Measurements from ENCODE around the gene SOS2. TPM values are rescaled to one million over a fixed set of nuclear protein-coding genes. Genes with fewer than 3 reads are reported as not detected.

Gene SOS2
- polyA plus RNA-seq, 1 donor from 2014 or later, result 25.9 TPM

GRCh38 chr14:50218501-50218900, 12.9 kb downstream of the SOS2 start:
- no peak overlapping the region for H3K27ac ChIP-seq (ENCODE audit: low read length)
- no peak overlapping the region for H3K9ac ChIP-seq (ENCODE audit: low read length)
- peaks cover 87% of the 10 kb centered on the region for H3K79me2 ChIP-seq (replicated peaks; ENCODE audit: insufficient read depth, low read length)
- TF ChIP-seq MXI1 (conservative IDR thresholded peaks at IDR 0.05; ENCODE audit: poor library complexity, severe bottlenecking), result no peak
- TF ChIP-seq TAF1 (IDR thresholded peaks at IDR 0.05; ENCODE audit: low read depth), result no peak
- no peak for TF ChIP-seq SMC3 (conservative IDR thresholded peaks at IDR 0.05; ENCODE audit: poor library complexity)
- no peak for TF ChIP-seq CTCF (IDR thresholded peaks at IDR 0.05; ENCODE audit: poor library complexity, severe bottlenecking)
- no peak for TF ChIP-seq RAD21 (conservative IDR thresholded peaks at IDR 0.05)
- TF ChIP-seq POLR2AphosphoS5 (IDR thresholded peaks at IDR 0.05), result no peak
- TF ChIP-seq EZH2 (IDR thresholded peaks at IDR 0.05; ENCODE audit: borderline replicate concordance, insufficient read depth, low read length, poor library complexity, severe bottlenecking), result no peak
- no peak for TF ChIP-seq EP300 (conservative IDR thresholded peaks at IDR 0.05; ENCODE audit: poor library complexity, severe bottlenecking)
- TF ChIP-seq REST (IDR thresholded peaks at IDR 0.05; ENCODE audit: borderline replicate concordance), result no peak
- H2AFZ ChIP-seq (ENCODE audit: low read depth, low read length), result no peak overlapping the region
- no peaks in the 10 kb centered on the region for H3K36me3 ChIP-seq (ENCODE audit: insufficient read depth, low read length)
- H3K9me3 ChIP-seq (ENCODE audit: low read length), result no peaks in the 10 kb centered on the region
- H3K4me3 ChIP-seq (ENCODE audit: low read length), result no peak overlapping the region
- peaks cover 2% of the 10 kb centered on the region for H4K20me1 ChIP-seq (ENCODE audit: insufficient read depth)
- H3K4me2 ChIP-seq (ENCODE audit: low read length), result no peak overlapping the region
- no peaks in the 10 kb centered on the region for H3F3A ChIP-seq (ENCODE audit: insufficient read depth, low read length, poor library complexity, severe bottlenecking)
- H3K9me2 ChIP-seq (ENCODE audit: insufficient read depth, low read length), result no peaks in the 10 kb centered on the region
- no peaks in the 10 kb centered on the region for H3K27me3 ChIP-seq (ENCODE audit: insufficient read depth, low read depth, low read length)

- Histone ChIP-seq H3K36me3 (ENCODE audit: insufficient read depth, low read length) (no peaks in the 10 kb centered on the region), H3K27ac (ENCODE audit: low read length) (no peak overlapping the region), H3K9me2 (ENCODE audit: insufficient read depth, low read length) (no peaks in the 10 kb centered on the region), H3K27me3 (ENCODE audit: insufficient read depth, low read depth, low read length) (no peaks in the 10 kb centered on the region), H3K4me2 (ENCODE audit: low read length) (no peak overlapping the region), H3F3A (ENCODE audit: insufficient read depth, low read length, poor library complexity, severe bottlenecking) (no peaks in the 10 kb centered on the region), H3K9ac (ENCODE audit: low read length) (no peak overlapping the region), H4K20me1 (ENCODE audit: insufficient read depth) (peaks cover 2% of the 10 kb centered on the region), H3K4me3 (ENCODE audit: low read length) (no peak overlapping the region), H3K9me3 (ENCODE audit: low read length) (no peaks in the 10 kb centered on the region), H3K79me2 (replicated peaks; ENCODE audit: insufficient read depth, low read length) (peaks cover 66% of the 10 kb centered on the region), H2AFZ (ENCODE audit: low read depth, low read length) (no peak overlapping the region)
- TF ChIP-seq EZH2 (IDR thresholded peaks at IDR 0.05; ENCODE audit: borderline replicate concordance, insufficient read depth, low read length, poor library complexity, severe bottlenecking), result no peak
Measured at GRCh38 chr14:50215416-50215815, 16.0 kb downstream of the SOS2 start.

- no peak overlapping the region for H3K27ac ChIP-seq (ENCODE audit: low read length)
- H3K79me2 ChIP-seq (replicated peaks; ENCODE audit: insufficient read depth, low read length), result peaks cover 55% of the 10 kb centered on the region
- no peaks in the 10 kb centered on the region for H3K36me3 ChIP-seq (ENCODE audit: insufficient read depth, low read length)
- no peak overlapping the region for H2AFZ ChIP-seq (ENCODE audit: low read depth, low read length)
- H3K4me3 ChIP-seq (ENCODE audit: low read length), result no peak overlapping the region
- no peaks in the 10 kb centered on the region for H3K9me2 ChIP-seq (ENCODE audit: insufficient read depth, low read length)
- no peak for TF ChIP-seq TAF1 (IDR thresholded peaks at IDR 0.05; ENCODE audit: low read depth)
- TF ChIP-seq REST (IDR thresholded peaks at IDR 0.05; ENCODE audit: borderline replicate concordance), result no peak
- no peak for TF ChIP-seq RAD21 (conservative IDR thresholded peaks at IDR 0.05)
- no peak for TF ChIP-seq EZH2 (IDR thresholded peaks at IDR 0.05; ENCODE audit: borderline replicate concordance, insufficient read depth, low read length, poor library complexity, severe bottlenecking)
- no peak for TF ChIP-seq POLR2AphosphoS5 (IDR thresholded peaks at IDR 0.05)
- no peak for TF ChIP-seq EP300 (conservative IDR thresholded peaks at IDR 0.05; ENCODE audit: poor library complexity, severe bottlenecking)
- TF ChIP-seq CTCF (IDR thresholded peaks at IDR 0.05; ENCODE audit: poor library complexity, severe bottlenecking), result no peak
- TF ChIP-seq MXI1 (conservative IDR thresholded peaks at IDR 0.05; ENCODE audit: poor library complexity, severe bottlenecking), result no peak
- no peak for TF ChIP-seq SMC3 (conservative IDR thresholded peaks at IDR 0.05; ENCODE audit: poor library complexity)
- H3K27me3 ChIP-seq (ENCODE audit: insufficient read depth, low read depth, low read length), result no peaks in the 10 kb centered on the region
- peaks cover 2% of the 10 kb centered on the region for H4K20me1 ChIP-seq (ENCODE audit: insufficient read depth)
- H3K9me3 ChIP-seq (ENCODE audit: low read length), result no peaks in the 10 kb centered on the region
- H3K9ac ChIP-seq (ENCODE audit: low read length), result no peak overlapping the region
- no peaks in the 10 kb centered on the region for H3F3A ChIP-seq (ENCODE audit: insufficient read depth, low read length, poor library complexity, severe bottlenecking)
- no peak overlapping the region for H3K4me2 ChIP-seq (ENCODE audit: low read length)
Measured at GRCh38 chr14:50213795-50214194, 17.6 kb downstream of the SOS2 start.

Measured in neural cell (in vitro differentiated cells).